K562 treated with DMSO at 1 percent for 24 hours (cell line): Measurements from ENCODE around the gene CCDC188. TPM values are rescaled to one million over a fixed set of nuclear protein-coding genes. Genes with fewer than 3 reads are reported as not detected.

Experiments
- total RNA-seq: library from RNA; unstranded; fragments of 300-600 nt; gene quantifications from 2 replicates; pipeline ENCODE4 v1.2.3, GENCODE V29; 2022; ENCODE audit warnings: low read depth; ENCODE audit not compliant: insufficient read depth

CCDC188 gene
- not detected in 2 replicates for total RNA-seq

GRCh38 chr22:20150381-20151275 is at the start of gene CCDC188:
CCDC188 (minus strand) TSS chr22:20151055; CDS start chr22:20150986, 69 bp downstream.

GRCh38 chr22:20131597-20131858 is 19.3 kb downstream of the CCDC188 start, which contains the start of gene ZDHHC8:
ZDHHC8 (plus strand) TSS chr22:20131804; CDS start chr22:20131948, 144 bp downstream.

GRCh38 chr22:20116951-20117632 is 33.8 kb downstream of the CCDC188 start, which contains the start of gene TRMT2A:
TRMT2A (minus strand) TSS chr22:20117226; CDS start chr22:20116906, 320 bp downstream.

GRCh38 chr22:20115691-20116375 is 35.0 kb downstream of the CCDC188 start, which contains the start of gene RANBP1:
RANBP1 (plus strand) TSS chr22:20116104; CDS start chr22:20116185, 81 bp downstream.

Other genes with a start within 250 kb of the CCDC188 start
- gene COMT, start 209.3 kb downstream of the CCDC188 start, total RNA-seq, result 717 and 742 TPM in 2 replicates
- 131 and 135 TPM in 2 replicates for gene TXNRD2, start 209.2 kb downstream of the CCDC188 start, total RNA-seq
- 60.7 and 69.4 TPM in 2 replicates for gene ARVCF, start 134.2 kb downstream of the CCDC188 start, total RNA-seq
- gene TANGO2, start 129.9 kb downstream of the CCDC188 start, total RNA-seq, result 97.1 and 98.2 TPM in 2 replicates
- 47.4 and 51.1 TPM in 2 replicates for gene DGCR8, start 70.8 kb downstream of the CCDC188 start, total RNA-seq
- gene RANBP1, start 35.0 kb downstream of the CCDC188 start, total RNA-seq, result 621 and 645 TPM in 2 replicates
- gene TRMT2A, start 33.8 kb downstream of the CCDC188 start, total RNA-seq, result 124 and 158 TPM in 2 replicates
- 36.2 and 37.9 TPM in 2 replicates for gene ZDHHC8, start 19.3 kb downstream of the CCDC188 start, total RNA-seq
- 11.8 and 12.8 TPM in 2 replicates for gene RTN4R, start 117.3 kb upstream of the CCDC188 start, total RNA-seq
- 407 and 409 TPM in 2 replicates for gene DGCR6L, start 169.0 kb upstream of the CCDC188 start, total RNA-seq
- gene ZNF74, start 243.1 kb upstream of the CCDC188 start, total RNA-seq, result 63.7 and 66.0 TPM in 2 replicates